ENCODE data around the gene CD82.

The CD82 gene

GRCh38 chr11:44575962-44576361, 10.5 kb downstream of the CD82 start:
- no peak for DNase-seq (ENCODE audit: low read depth in 2 of 2)

- no peak for DNase-seq (ENCODE audit: low read depth in 2 of 2)
Measured at GRCh38 chr11:44576656-44577055, 11.2 kb downstream of the CD82 start.

GRCh38 chr11:44577231-44577830, 11.9 kb downstream of the CD82 start:
- DNase-seq (ENCODE audit: low read depth in 2 of 2) = no peak

GRCh38 chr11:44578279-44578678, 12.8 kb downstream of the CD82 start:
- no peak for DNase-seq (ENCODE audit: low read depth in 2 of 2)

- no peak for DNase-seq (ENCODE audit: low read depth in 2 of 2)
Measured at GRCh38 chr11:44579302-44579761, 13.9 kb downstream of the CD82 start.

- DNase-seq (ENCODE audit: low read depth in 2 of 2) = no peak
Measured at GRCh38 chr11:44580701-44581100, 15.2 kb downstream of the CD82 start.

GRCh38 chr11:44581246-44581645, 15.8 kb downstream of the CD82 start:
- no peak for DNase-seq (ENCODE audit: low read depth in 2 of 2)

- no peak for DNase-seq (ENCODE audit: low read depth in 2 of 2)
Measured at GRCh38 chr11:44582641-44583352, 17.3 kb downstream of the CD82 start.

- DNase-seq (ENCODE audit: low read depth in 2 of 2) = no peak
Measured at GRCh38 chr11:44583353-44583669, 17.8 kb downstream of the CD82 start.

- no peak for DNase-seq (ENCODE audit: low read depth in 2 of 2)
Measured at GRCh38 chr11:44585421-44585820, 20.0 kb downstream of the CD82 start.

GRCh38 chr11:44589301-44589700, 23.8 kb downstream of the CD82 start:
- DNase-seq (ENCODE audit: low read depth in 2 of 2) = no peak

GRCh38 chr11:44590769-44591168, 25.3 kb downstream of the CD82 start:
- DNase-seq (ENCODE audit: low read depth in 2 of 2) = no peak

- no peak for DNase-seq (ENCODE audit: low read depth in 2 of 2)
Measured at GRCh38 chr11:44591557-44591956, 26.1 kb downstream of the CD82 start.

GRCh38 chr11:44592125-44592940, 26.9 kb downstream of the CD82 start:
- DNase-seq (ENCODE audit: low read depth in 2 of 2) = no peak

- DNase-seq (ENCODE audit: low read depth in 2 of 2) = no peak
Measured at GRCh38 chr11:44593251-44593650, 27.8 kb downstream of the CD82 start.

GRCh38 chr11:44595006-44595405, 29.5 kb downstream of the CD82 start:
- DNase-seq (ENCODE audit: low read depth in 2 of 2) = no peak

GRCh38 chr11:44595964-44596381, 30.5 kb downstream of the CD82 start:
- no peak for DNase-seq (ENCODE audit: low read depth in 2 of 2)

GRCh38 chr11:44596525-44597276, 31.2 kb downstream of the CD82 start:
- DNase-seq (ENCODE audit: low read depth in 2 of 2) = peak in 1 of 2 donors; percentile 56

- no peak for DNase-seq (ENCODE audit: low read depth in 2 of 2)
Measured at GRCh38 chr11:44597358-44598012, 32.0 kb downstream of the CD82 start.

GRCh38 chr11:44598831-44599230, 33.4 kb downstream of the CD82 start:
- DNase-seq (ENCODE audit: low read depth in 2 of 2) = no peak

GRCh38 chr11:44600261-44600660, 34.8 kb downstream of the CD82 start:
- DNase-seq (ENCODE audit: low read depth in 2 of 2) = no peak

Data from stimulated activated CD8-positive, alpha-beta memory T cell treated with anti-CD3 and anti-CD28 coated beads, Interleukin-2, amount 100 ng/mL, for 48 hours (primary cell).